Smooth muscle cell (in vitro differentiated cells): ENCODE results near the gene LAMA5. TPM values are rescaled to one million over a fixed set of nuclear protein-coding genes. Genes with fewer than 3 reads are reported as not detected.

Source experiments
- DNase-seq: peaks from one replicate; lab custom pipeline; 2025; ENCODE audit not compliant: unreplicated experiment; lab: John Stamatoyannopoulos, UW
- H2AFZ ChIP-seq: fragments of 200-600 bp; sonication (generic); 2 replicates; pipeline ENCODE4 v1.6.0; 2016; ENCODE audit warnings: antibody characterized with exemption, low read depth, mild to moderate bottlenecking
- H3F3A ChIP-seq: fragments of 200-600 bp; sonication (generic); 2 replicates; pipeline ENCODE4 v1.6.0; 2017; ENCODE audit warnings: antibody characterized with exemption, low read depth
- H3K27ac ChIP-seq: fragments of 200-600 bp; sonication (generic); 2 replicates; pipeline ENCODE4 v1.5.1; 2016; ENCODE audit warnings: low read depth, mild to moderate bottlenecking
- H3K27me3 ChIP-seq: fragments of 200-600 bp; sonication (generic); 2 replicates; pipeline ENCODE4 v1.6.1; 2016; ENCODE audit warnings: low read depth, mild to moderate bottlenecking
- H3K36me3 ChIP-seq: fragments of 200-600 bp; sonication (generic); 2 replicates; pipeline ENCODE4 v1.5.1; 2016; ENCODE audit warnings: low read depth
- H3K4me1 ChIP-seq: fragments of 200-600 bp; sonication (generic); 2 replicates; pipeline ENCODE4 v1.5.1; 2016; ENCODE audit warnings: low read depth
- H3K4me2 ChIP-seq: fragments of 200-600 bp; sonication (generic); 2 replicates; pipeline ENCODE4 v1.6.0; 2016; ENCODE audit warnings: mild to moderate bottlenecking
- H3K4me3 ChIP-seq: fragments of 200-600 bp; sonication (generic); 2 replicates; pipeline ENCODE4 v1.5.1; 2016; ENCODE audit warnings: mild to moderate bottlenecking
- H3K79me2 ChIP-seq: fragments of 200-600 bp; sonication (generic); 2 replicates; pipeline ENCODE4 v1.6.0; 2016; ENCODE audit warnings: low read depth, mild to moderate bottlenecking
- H3K9ac ChIP-seq: fragments of 200-600 bp; sonication (generic); 2 replicates; pipeline ENCODE4 v1.6.0; 2016; ENCODE audit warnings: low read depth
- H3K9me3 ChIP-seq: fragments of 200-600 bp; sonication (generic); replicated peaks from 2 replicates; pipeline ENCODE4 v1.5.1; 2016; ENCODE audit warnings: low read depth
- H4K20me1 ChIP-seq: fragments of 200-600 bp; sonication (generic); 2 replicates; pipeline ENCODE4 v1.6.0; 2016; ENCODE audit warnings: low read depth
- CTCF ChIP-seq: fragments of 200-600 bp; sonication (generic); IDR thresholded peaks from 2 replicates; pipeline ENCODE4 v1.5.1; 2017; ENCODE audit warnings: borderline replicate concordance, mild to moderate bottlenecking, antibody characterized with exemption; ENCODE audit not compliant: insufficient read depth, poor library complexity, severe bottlenecking
- WGBS: methylation state at CpG from one replicate; pipeline ENCODE4 v1.1.7; 2016; ENCODE audit warnings: low lambda C conversion rate; 5-methylcytosine and 5-hydroxymethylcytosine counted together
- polyA plus RNA-seq: library from polyadenylated mRNA; unstranded; fragments of >200 nt; fragmentation: Nextera tagmentation; extraction: Ambion mirVana; gene quantifications from 2 replicates; pipeline ENCODE4 v1.2.1, GENCODE V29; 2016
- total RNA-seq: library from RNA; depleted of rRNA; stranded (reverse); fragments of >200 nt; gene quantifications from 2 replicates; pipeline ENCODE4 v1.2.3, GENCODE V29; 2014

LAMA5 gene
- total and polyA plus RNA-seq, 2 experiments from 2014 or later: 27.5 to 27.6 TPM

- TF ChIP-seq CTCF: no peak
- H3K27ac ChIP-seq: no peak overlapping the region
- no peak for DNase-seq
- no peak overlapping the region for H2AFZ ChIP-seq
- no peak overlapping the region for H3K9ac ChIP-seq
- no peak overlapping the region for H3K4me2 ChIP-seq
- no peaks in the 10 kb centered on the region for H3K4me1 ChIP-seq
- no peaks in the 10 kb centered on the region for H3K9me3 ChIP-seq
- H3K79me2 ChIP-seq: no peaks in the 10 kb centered on the region
- no peaks in the 10 kb centered on the region for H3K36me3 ChIP-seq
- no peaks in the 10 kb centered on the region for H4K20me1 ChIP-seq
- H3F3A ChIP-seq: no peaks in the 10 kb centered on the region
- H3K4me3 ChIP-seq: no peak overlapping the region
- 98% methylated on average over 16 of the region's 16 CpGs for WGBS
- H3K27me3 ChIP-seq: no peaks in the 10 kb centered on the region
These were observed 28.9 kb downstream of the LAMA5 start for GRCh38 chr20:62338294-62338620.

GRCh38 chr20:62337558-62338293, 29.4 kb downstream of the LAMA5 start:
- Histone ChIP-seq H2AFZ (no peak overlapping the region), H3K4me3 (no peak overlapping the region), H3K27me3 (no peaks in the 10 kb centered on the region), H4K20me1 (no peaks in the 10 kb centered on the region), H3K4me2 (no peak overlapping the region), H3K79me2 (no peaks in the 10 kb centered on the region), H3K36me3 (no peaks in the 10 kb centered on the region), H3K9ac (no peak overlapping the region), H3K9me3 (no peaks in the 10 kb centered on the region), H3K27ac (no peak overlapping the region), H3K4me1 (no peaks in the 10 kb centered on the region), H3F3A (no peaks in the 10 kb centered on the region)
- TF ChIP-seq CTCF: no peak
- WGBS: 95% methylated on average over 34 of the region's 34 CpGs
- no peak for DNase-seq

- no peak for TF ChIP-seq CTCF
- Histone ChIP-seq H3K27ac (no peak overlapping the region), H3F3A (no peaks in the 10 kb centered on the region), H3K27me3 (no peaks in the 10 kb centered on the region), H3K4me1 (no peaks in the 10 kb centered on the region), H3K4me3 (no peak overlapping the region), H3K36me3 (no peaks in the 10 kb centered on the region), H3K9me3 (no peaks in the 10 kb centered on the region), H3K79me2 (no peaks in the 10 kb centered on the region), H2AFZ (no peak overlapping the region), H3K4me2 (no peak overlapping the region), H4K20me1 (no peaks in the 10 kb centered on the region), H3K9ac (no peak overlapping the region)
- no peak for DNase-seq
- whole genome bisulfite sequencing: 96% methylated on average over 53 of the region's 53 CpGs
These were observed 30.1 kb downstream of the LAMA5 start for GRCh38 chr20:62336775-62337557.
